Measurements from ENCODE around the gene TFF1.

DNA sequence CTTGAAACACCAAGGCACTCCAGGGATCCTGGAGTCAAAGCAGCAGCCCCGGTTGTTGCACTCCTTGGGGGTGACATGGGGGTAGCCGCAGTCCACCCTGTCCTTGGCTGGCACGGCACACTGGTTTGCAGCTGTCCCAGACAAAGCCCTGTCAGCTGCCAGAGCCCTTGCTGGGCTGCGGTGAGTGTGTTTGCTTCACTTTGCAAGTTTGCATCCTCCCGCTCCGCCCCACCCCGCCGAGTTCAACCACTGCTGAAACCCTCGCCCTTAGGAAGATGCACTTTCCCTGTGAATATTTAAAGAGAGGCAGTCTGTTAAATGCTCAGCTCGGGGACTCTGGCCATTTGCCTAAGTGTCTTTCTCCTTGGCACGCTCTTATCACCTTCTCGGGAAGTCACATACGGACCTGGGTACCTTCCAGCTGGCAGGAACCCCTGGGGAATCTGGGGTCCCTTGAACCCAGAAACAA is 52.8 kb downstream of the TFF1 start:
- no peak for TF ChIP-seq POLR2AphosphoS5 (IDR thresholded peaks at IDR 0.05; ENCODE audit: low read depth, low read length)
- no peak for TF ChIP-seq TAF1 (IDR thresholded peaks at IDR 0.05; ENCODE audit: borderline replicate concordance, insufficient read depth, low read length)
- TF ChIP-seq, protein P1, sequence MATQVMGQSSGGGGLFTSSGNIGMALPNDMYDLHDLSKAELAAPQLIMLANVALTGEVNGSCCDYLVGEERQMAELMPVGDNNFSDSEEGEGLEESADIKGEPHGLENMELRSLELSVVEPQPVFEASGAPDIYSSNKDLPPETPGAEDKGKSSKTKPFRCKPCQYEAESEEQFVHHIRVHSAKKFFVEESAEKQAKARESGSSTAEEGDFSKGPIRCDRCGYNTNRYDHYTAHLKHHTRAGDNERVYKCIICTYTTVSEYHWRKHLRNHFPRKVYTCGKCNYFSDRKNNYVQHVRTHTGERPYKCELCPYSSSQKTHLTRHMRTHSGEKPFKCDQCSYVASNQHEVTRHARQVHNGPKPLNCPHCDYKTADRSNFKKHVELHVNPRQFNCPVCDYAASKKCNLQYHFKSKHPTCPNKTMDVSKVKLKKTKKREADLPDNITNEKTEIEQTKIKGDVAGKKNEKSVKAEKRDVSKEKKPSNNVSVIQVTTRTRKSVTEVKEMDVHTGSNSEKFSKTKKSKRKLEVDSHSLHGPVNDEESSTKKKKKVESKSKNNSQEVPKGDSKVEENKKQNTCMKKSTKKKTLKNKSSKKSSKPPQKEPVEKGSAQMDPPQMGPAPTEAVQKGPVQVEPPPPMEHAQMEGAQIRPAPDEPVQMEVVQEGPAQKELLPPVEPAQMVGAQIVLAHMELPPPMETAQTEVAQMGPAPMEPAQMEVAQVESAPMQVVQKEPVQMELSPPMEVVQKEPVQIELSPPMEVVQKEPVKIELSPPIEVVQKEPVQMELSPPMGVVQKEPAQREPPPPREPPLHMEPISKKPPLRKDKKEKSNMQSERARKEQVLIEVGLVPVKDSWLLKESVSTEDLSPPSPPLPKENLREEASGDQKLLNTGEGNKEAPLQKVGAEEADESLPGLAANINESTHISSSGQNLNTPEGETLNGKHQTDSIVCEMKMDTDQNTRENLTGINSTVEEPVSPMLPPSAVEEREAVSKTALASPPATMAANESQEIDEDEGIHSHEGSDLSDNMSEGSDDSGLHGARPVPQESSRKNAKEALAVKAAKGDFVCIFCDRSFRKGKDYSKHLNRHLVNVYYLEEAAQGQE (IDR thresholded peaks at IDR 0.05; ENCODE audit: insufficient read depth in 1 of 2, low read depth in 2 of 2, low read length in 2 of 2): no peak
- TF ChIP-seq SIN3A (IDR thresholded peaks at IDR 0.05; ENCODE audit: borderline replicate concordance, insufficient read depth, low read length): no peak
